GM19328 (cell line): ENCODE results near the gene KLRC3.
"Not testable (repeated sequence)": the region's sequence is repeated elsewhere in the genome, so short reads cannot be mapped to it uniquely, and the experiment has no call there.

Experiments
- ATAC-seq: cut with Tn5 transposase; IDR thresholded peaks from one replicate; pipeline ENCODE4 v1.9.1; 2021; ENCODE audit warnings: mild to moderate bottlenecking, moderate library complexity; ENCODE audit not compliant: unreplicated experiment

Gene KLRC3

DNA sequence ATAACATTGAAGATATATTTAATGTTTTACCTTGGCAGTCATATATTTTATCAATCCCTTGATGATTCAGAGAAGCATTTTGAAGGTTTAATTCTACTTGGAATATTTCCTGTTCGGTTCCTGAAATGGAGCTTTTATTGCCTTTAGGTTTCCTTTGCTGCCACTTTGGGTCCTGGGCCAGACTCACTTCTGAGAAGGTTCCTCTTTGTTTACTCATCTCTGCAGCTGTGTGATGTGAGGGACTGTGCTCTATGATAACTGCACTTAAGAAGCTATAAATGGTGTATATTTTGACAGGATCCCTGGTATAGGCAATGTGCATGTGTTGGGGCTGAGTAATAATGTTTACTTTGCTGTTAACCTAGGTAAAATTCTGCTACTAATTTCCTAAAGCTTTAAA, at the start of gene KLRC3:
Gene KLRC3, minus strand, starts transcription at position 262 of the 400 bp plus-strand sequence. Its CDS starts 45 bp downstream, at position 217.
- ATAC-seq, result not testable (repeated sequence)

DNA sequence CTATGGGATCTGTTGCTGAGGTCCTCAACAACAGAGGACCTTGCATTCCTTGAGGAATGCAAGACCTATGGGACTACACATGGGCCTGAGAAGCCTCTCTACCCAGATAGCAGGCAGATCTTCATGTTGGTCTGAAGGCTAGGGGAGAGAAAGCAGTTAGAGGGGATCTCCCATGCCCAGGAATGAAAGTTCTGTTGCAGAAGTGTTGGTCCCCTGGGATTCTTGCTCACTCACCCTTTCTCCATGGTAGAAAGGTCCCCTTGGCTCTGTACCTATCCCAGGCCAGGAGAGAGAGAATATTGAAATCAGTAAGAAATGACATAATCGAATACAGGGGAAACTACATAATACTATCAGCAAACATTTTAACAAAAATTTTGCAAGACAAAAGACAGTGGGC, 49.3 kb upstream of the KLRC3 start:
- ATAC-seq, result no peak

DNA sequence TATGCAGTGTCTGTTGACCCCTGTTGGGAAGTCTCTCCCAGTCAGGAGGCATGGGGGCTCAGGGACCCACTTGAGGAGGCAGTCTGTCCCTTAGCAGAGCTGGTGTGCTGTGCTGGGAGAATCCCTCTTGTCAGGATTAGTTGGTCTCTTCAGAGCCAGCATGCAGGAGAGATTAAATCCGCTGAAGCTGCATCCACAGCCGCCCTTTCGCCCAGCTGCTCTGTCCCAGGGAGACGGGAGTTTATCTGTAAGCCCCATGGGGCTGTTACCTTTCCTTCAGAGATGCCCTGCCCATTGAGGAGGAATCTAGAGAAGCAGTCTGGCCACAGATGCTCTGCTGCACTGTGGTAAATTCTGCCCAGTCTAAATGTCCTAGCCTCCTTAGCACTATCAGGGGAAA, 45.9 kb upstream of the KLRC3 start:
- no peak for ATAC-seq

DNA sequence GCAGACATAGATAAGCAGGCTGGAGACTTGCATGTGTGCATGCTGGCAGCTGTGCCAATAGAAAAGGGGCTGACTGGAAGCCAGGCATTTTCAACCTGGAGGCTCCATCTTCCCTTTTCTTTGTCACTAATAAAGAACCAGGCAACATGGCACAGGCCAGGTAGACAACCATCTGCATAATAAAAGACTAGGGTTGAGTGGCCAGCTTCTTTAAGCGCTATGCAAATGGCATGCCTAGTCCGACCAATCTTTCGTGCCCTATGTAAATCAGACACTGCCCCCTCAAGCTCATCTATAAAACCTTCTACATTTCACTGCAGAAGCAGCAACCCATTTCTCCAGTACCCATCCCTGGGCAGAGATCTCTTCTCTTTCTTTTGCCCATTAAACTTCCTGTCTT, 37.4 kb upstream of the KLRC3 start:
- ATAC-seq, result no peak

DNA sequence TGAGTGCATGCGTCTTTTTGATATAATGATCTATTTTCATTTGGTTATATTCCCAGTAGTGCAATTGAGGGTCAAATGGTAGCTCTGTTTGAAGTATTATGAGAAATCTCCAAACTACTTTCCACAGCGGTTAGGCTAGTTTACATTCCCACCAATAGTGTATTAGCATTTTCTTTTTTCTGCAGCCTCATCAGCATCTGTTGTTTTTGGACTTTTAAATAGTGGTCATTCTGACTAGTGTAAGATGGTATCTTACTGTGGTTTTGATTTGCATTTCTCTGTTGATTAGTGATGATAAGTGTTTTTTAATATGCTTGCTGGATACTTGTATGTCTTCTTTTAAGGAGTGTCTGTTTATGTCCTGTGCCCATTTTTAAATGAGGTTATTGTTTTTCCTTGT, 36.5 kb upstream of the KLRC3 start:
- ATAC-seq, result no peak

DNA sequence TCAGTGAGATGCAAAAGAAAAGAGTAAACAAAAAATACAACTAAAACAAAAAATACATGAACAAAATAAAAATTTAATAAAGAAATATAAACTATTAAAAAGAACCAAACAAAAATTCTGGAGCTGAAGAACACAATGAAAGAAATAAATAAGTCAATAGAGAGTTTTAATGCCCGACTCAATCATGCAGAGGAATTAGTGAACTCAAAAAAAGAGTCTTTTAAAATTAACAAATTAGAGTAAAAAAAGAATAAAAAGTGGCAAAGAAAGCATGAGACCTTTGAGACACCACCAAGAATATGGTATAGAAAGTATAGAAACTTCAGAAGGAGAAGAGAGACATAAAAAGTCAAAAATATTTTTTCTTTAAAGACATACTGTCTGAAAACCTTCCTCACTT, 35.4 kb upstream of the KLRC3 start:
- no peak for ATAC-seq

DNA sequence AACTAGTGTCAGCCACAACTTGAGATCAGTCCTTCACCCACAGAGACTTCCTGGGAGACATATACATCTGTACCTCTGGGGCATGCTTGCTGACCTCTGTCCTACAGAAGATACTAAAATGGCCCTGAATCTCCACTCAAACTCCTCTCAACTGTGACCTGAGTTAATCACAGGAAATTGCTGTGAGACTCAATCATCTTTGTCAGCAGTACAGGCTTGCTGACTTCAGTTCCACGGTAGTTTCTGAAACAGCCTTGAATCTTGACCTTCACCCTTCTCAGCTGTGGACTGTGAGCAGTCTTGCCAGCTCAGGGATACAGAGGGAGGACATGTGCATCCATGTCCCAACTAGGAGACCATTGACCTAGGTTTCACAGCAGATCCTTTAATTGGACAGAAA, 34.1 kb upstream of the KLRC3 start:
- no peak for ATAC-seq

DNA sequence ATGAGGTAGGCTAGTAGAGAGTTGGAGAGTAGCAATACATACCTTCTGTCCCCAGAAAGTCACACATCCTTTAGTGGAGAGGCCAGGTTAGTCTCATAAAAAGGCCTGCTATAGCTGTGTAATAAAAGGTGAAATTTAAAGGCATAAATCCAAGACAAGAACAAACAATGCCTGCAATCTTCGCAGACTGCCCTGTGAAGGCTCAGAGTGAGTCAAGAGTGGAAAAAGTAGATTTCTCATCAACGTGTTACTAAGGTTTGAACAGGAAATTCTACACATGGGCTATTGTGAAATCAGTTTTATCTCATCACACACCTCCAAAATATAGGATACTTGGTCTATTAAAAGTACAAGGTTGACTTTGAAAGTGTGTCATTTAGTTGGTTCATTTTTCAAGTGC, 32.8 kb upstream of the KLRC3 start, which contains the start of gene KLRC1:
Gene KLRC1, minus strand, starts transcription at position 222 of the 400 bp plus-strand sequence. CDS start 2,221 bp downstream, outside the sequence.
- ATAC-seq, result no peak

DNA sequence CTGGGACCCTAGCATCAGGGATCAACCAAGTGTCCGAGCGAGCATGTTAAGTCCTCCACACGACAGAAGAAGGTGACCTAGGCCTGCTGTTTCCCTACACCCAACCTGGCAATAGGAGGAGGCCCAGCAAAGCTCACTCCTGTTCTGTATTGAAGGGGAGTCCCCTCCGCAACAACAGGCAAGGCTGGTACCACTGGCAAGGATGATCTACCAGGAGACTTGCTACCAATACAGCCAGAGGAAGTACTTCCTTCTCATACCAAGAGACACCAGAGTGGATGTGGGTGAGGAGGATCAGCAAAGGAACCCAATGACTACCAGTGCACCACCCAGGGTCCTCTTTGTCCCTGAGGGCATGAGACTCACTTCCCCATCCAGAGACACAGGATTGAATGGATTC, 27.8 kb upstream of the KLRC3 start:
- ATAC-seq, result no peak

DNA sequence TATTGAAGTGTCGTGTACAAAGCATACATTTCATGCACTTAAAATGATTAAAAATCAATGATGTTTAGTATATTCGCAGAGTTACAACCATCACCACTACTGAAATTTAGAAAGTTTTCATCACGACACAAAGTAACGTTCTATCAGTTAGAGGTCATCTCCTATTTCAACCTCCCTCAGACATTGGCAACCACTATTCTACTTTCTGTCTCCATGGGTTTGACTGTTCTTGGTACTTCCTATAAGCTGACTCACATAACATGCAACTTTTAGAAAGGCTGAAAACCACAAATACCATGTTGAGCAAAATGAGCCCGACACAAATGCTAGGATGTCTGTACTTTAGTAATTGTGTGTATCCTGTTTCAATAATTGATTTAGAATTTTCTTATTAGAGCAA, 25.7 kb upstream of the KLRC3 start:
- not testable (repeated sequence) for ATAC-seq

DNA sequence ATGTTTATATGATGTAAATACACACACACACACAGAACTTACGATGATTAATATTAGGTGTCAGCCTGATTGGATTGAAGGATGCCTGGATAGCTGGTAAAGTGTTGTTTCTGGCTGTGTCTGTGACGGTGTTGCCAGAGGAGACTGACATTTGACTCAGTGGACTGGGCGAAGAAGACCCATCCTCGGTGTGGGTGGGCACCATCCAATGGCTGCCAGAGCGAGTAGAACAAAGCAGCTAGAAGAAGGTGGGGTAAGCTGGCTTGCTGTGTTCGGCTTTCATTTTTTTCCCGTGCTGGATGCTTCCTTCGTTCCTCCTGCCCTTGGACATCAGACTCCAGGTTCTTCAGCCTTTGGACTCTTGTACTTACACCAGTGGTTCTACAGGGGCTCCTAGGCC, 20.7 kb upstream of the KLRC3 start:
- not testable (repeated sequence) for ATAC-seq

DNA sequence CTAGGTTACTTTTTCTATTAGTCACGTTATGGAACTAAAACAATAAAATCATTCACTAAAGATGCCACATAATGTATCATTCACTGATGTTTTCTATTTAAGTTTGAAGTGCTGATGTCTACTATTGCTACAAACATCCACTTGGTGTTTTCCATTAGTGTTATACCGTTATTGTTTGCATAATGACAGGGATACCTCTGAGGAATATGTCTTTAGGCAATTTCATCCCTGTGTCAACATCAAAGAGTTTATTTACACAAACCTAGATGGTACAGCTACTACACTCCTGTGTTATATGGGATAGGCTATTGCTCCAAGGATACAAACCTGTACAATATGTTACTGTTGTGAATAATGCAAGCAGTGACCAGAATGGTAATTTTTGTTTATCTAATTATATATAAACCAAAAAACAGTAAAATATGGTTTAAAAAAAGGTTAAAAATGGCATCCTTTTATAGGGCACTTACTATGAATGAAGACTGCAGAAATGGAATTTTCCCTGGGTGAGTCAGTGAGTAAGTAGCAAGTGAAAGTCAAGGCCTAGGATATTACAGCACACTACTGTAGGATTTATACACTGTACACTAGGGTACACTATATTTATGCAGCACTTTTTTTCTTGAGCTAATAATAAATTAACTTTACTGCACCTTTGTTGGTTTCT, 19.3 kb upstream of the KLRC3 start:
- ATAC-seq, result not testable (repeated sequence)

DNA sequence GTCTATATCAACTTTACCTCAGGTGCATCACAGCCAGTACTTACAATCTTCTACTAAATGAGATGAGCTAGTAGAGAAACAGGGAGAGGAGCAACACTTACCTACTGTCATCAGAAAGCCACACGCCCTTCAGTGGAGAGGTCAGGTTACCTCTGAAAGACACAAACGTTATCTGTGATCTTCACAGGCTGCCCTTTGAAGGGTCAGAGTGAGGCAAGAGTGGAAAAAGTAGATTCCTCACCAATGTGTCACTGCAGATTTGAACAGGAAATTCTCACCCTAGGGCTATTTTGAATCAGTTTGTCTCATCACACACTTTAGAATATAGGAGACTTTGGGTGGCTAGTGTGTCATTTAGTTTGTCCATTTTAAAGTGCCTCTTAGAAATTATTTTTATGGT, 17.2 kb upstream of the KLRC3 start:
- not testable (repeated sequence) for ATAC-seq

DNA sequence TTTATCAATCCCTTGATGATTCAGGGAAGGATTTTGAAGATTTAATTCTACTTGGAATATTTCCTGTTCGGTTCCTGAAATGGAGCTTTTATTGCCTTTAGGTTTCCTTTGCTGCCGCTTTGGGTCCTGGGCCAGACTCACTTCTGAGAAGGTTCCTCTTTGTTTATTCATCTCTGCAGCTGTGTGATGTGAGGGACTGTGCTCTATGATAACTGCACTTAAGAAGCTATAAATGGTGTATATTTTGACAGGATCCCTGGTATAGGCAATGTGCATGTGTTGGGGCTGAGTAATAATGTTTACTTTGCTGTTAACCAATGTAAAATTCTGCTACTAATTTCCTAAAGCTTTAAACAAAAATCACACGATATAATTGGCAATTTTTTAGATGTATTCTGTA, 15.4 kb upstream of the KLRC3 start, which contains the start of gene KLRC2:
Gene KLRC2, minus strand, starts transcription at position 195 of the 400 bp plus-strand sequence. Its CDS starts 24 bp downstream, at position 171.
- not testable (repeated sequence) for ATAC-seq

DNA sequence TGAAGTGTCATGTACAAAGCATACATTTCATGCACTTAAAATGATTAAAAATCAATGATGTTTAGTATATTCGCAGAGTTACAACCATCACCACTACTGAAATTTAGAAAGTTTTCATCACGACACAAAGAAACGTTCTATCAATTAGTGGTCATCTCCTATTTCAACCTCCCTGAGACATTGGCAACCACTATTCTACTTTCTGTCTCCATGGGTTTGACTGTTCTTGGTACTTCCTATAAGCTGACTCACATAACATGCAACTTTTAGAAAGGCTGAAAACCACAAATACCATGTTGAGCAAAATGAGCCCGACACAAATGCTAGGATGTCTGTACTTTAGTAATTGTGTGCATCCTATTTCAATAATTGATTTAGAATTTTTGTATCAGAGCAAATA, 10.2 kb upstream of the KLRC3 start:
- not testable (repeated sequence) for ATAC-seq

DNA sequence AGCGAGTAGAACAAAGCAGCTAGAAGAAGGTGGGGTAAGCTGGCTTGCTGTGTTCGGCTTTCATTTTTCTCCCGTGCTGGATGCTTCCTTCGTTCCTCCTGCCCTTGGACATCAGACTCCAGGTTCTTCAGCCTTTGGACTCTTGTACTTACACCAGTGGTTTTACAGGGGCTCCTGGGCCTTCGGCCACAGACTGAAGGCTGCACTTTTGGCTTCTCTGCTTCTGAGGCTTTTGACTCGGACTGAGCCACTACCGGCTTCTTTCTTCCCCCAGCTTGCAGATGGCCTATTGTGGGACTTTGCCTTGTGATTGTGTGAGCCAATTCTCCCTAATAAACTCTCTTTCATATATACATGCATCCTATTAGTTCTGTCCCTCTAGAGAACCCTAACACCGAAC, 5.5 kb upstream of the KLRC3 start:
- not testable (repeated sequence) for ATAC-seq

DNA sequence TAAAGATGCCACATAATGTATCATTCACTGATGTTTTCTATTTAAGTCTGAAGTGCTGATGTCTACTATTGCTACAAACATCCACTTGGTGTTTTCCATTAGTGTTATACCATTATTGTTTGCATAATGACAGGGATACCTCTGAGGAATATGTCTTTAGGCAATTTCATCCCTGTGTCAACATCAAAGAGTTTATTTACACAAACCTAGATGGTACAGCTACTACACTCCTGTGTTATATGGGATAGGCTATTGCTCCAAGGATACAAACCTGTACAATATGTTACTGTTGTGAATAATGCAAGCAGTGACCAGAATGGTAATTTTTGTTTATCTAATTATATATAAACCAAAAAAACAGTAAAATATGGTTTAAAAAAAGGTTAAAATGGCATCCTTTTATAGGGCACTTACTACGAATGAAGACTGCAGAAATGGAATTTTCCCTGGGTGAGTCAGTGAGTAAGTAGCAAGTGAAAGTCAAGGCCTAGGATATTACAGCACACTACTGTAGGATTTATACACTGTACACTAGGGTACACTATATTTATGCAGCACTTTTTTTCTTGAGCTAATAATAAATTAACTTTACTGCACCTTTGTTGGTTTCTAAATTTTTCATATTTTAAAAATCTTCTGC, 4.0 kb upstream of the KLRC3 start:
- not testable (repeated sequence) for ATAC-seq

DNA sequence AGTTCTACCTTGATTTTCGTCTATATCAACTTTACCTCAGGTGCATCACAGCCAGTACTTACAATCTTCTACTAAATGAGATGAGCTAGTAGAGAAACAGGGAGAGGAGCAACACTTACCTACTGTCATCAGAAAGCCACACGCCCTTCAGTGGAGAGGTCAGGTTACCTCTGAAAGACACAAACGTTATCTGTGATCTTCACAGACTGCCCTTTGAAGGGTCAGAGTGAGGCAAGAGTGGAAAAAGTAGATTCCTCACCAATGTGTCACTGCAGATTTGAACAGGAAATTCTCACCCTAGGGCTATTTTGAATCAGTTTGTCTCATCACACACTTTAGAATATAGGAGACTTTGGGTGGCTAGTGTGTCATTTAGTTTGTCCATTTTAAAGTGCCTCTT, 1.8 kb upstream of the KLRC3 start:
- ATAC-seq, result not testable (repeated sequence)

DNA sequence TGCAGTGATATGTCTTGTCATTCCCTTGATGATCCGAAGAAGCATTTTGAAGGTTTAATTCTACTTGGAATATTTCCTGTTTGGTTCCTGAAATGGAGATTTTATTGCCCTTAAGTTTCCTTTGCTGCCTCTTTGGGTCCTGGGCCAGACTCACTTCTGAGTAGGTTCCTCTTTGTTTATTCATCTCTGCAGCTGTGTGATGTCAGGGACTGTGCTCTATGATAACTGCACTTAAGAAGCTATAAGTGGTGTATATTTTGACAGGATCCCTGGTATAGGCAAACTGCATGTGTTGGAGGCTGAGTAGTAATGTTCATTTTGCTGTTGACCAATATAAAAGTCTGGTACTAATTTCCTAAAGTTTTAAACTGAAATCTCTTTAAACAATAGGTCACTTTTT, 11.0 kb downstream of the KLRC3 start, which contains the start of gene KLRC4:
Gene KLRC4, minus strand, starts transcription at position 366 of the 400 bp plus-strand sequence. Its CDS starts 182 bp downstream, at position 184.
- no peak for ATAC-seq

DNA sequence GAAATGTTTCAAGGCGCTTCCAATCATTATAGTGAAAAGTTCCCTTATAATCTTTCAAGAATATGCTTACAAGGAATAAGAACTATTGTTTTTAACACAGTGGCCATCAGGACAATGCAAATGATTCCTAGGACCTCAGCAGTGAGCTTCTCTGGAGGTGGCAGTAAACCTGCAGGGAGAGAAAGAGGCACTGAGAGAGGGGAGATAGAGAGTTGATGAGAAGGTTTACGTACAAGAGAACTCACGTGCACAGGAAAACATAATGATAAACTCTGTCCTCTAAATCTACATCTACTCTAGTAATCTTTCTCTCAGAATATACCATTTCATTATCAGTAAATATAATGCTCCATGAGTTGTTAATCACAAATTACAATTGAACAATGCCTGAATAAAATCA, 11.6 kb downstream of the KLRC3 start:
- no peak for ATAC-seq

DNA sequence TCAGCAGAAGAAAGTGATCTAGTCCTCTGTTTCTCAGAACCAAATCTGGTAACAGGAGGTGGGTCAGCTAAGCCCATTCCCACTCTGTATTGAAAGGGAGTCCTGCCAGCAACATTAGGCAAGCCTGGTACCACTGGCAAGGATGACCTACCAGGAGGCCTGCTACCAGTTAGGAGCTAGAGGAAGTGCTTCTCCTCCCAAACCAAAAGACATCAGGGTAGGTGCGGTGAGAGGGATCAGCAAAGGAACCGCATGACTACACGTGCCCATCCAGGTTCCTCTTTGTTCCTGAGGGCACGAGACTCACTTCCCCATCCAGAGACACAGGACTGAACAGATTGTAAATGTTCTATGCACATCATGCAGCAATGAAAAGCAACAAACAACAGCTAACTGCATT, 13.7 kb downstream of the KLRC3 start:
- no peak for ATAC-seq

DNA sequence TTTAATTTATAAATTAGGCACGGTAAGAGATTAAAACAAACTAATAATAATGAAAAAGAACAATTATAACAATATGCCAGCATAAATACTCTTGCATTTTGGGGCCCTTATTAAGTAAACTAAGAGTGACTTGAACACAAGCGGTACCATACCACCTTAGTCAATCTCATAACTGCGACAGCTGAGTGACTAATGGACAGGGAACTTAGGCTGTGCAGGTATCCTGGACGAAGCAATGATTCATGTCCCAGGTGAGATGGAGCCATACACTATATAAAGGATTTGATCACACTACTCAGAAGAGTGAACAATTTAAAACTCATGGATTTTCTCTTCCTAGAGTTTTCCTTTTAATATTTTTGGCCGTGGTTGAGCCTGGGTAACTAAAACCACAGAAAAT, 15.1 kb downstream of the KLRC3 start:
- no peak for ATAC-seq
